Type B pancreatic cell (in vitro differentiated cells): ENCODE data around the gene HIF3A. TPM values are rescaled to one million over a fixed set of nuclear protein-coding genes. Genes with fewer than 3 reads are reported as not detected.

Source experiments
- DNase-seq: peaks from one replicate; pipeline ENCODE4 v3.0.0; 2021; ENCODE audit warnings: mixed read lengths; ENCODE audit not compliant: unreplicated experiment; ENCODE audit errors: extremely low spot score
- H3K27ac Mint-ChIP-seq: 2 replicates; pipeline ENCODE4 v1.8.0; 2021; ENCODE audit warnings: mild to moderate bottlenecking, mixed read lengths
- H3K27me3 Mint-ChIP-seq: 2 replicates; pipeline ENCODE4 v1.8.0; 2021; ENCODE audit warnings: mixed read lengths
- H3K36me3 Mint-ChIP-seq: 2 replicates; pipeline ENCODE4 v1.8.0; 2021; ENCODE audit warnings: mixed read lengths
- H3K4me1 Mint-ChIP-seq: one replicate; pipeline ENCODE4 v1.8.0; 2021; ENCODE audit warnings: mixed read lengths; ENCODE audit not compliant: unreplicated experiment
- H3K4me3 Mint-ChIP-seq: 2 replicates; pipeline ENCODE4 v1.8.0; 2021; ENCODE audit warnings: mild to moderate bottlenecking, mixed read lengths
- H3K9me3 Mint-ChIP-seq: 2 replicates; pipeline ENCODE4 v1.8.0; 2021; ENCODE audit warnings: mixed read lengths
- total RNA-seq: library from RNA; stranded (reverse); gene quantifications from 2 replicates; pipeline ENCODE4 v1.2.1, GENCODE V29; 2021; ENCODE audit warnings: low replicate concordance
- TF ChIP-seq, protein P1 (sequence below): fragments of 200-600 bp; sonication (generic); conservative IDR thresholded peaks from 2 replicates; pipeline ENCODE4 v1.5.0; 2021; ENCODE audit warnings: antibody characterized with exemption, mild to moderate bottlenecking

Gene HIF3A
- total RNA-seq, 1 donor from 2014 or later, result 62.4 TPM

DNA sequence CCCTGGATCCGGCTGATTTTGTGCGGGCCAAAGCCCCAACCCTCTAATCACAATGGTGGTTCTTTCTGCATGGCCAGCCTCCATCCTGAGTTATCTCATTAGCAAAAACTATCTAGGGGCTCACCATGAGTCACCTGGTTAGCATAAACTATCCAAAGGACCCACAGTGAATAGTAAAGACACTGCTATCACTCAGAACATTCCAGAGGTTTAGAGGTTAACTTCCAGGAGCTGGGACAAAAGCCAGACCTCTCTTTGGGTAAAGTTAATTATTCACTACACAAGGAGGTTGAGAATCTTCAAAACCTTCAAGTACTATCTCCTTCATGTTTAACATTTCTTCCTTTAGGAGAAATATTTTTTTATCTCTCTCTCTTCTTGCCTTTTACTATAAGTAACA is 31.2 kb downstream of the HIF3A start:
- Mint-ChIP-seq H3K27me3 (no peaks in the 10 kb centered on the region), H3K36me3 (peaks cover 52% of the 10 kb centered on the region), H3K9me3 (peaks cover 12% of the 10 kb centered on the region), H3K4me1 (no peaks in the 10 kb centered on the region), H3K27ac (no peak overlapping the region), H3K4me3 (no peak overlapping the region)
- DNase-seq, result no peak
- TF ChIP-seq, protein P1, sequence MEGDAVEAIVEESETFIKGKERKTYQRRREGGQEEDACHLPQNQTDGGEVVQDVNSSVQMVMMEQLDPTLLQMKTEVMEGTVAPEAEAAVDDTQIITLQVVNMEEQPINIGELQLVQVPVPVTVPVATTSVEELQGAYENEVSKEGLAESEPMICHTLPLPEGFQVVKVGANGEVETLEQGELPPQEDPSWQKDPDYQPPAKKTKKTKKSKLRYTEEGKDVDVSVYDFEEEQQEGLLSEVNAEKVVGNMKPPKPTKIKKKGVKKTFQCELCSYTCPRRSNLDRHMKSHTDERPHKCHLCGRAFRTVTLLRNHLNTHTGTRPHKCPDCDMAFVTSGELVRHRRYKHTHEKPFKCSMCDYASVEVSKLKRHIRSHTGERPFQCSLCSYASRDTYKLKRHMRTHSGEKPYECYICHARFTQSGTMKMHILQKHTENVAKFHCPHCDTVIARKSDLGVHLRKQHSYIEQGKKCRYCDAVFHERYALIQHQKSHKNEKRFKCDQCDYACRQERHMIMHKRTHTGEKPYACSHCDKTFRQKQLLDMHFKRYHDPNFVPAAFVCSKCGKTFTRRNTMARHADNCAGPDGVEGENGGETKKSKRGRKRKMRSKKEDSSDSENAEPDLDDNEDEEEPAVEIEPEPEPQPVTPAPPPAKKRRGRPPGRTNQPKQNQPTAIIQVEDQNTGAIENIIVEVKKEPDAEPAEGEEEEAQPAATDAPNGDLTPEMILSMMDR, result no peak

DNA sequence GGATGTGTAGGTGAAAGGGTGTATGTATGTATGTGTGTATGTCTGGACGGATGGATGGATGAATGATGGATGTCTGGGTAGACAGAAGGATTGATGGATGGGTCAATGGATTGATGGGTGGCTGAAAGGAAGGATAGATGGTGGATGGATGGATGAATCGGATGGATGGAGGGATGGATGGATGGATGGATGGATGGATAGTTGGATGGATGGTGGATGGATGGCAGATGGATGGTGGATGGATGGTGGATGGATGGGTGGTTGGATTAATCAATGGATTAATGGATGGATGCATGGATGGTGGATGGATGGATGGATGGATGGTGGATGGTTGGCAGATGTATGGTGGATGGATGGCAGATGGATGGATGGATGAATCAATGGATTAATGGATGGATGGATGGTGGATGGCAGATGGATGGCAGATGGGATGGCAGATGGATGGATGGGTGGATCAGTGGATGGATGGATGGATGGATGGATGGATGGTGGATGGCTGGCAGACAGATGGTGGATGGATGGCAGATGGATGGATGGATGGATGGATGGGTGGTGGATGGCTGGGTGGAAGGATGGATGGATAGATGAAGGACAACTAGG is 33.6 kb downstream of the HIF3A start:
- Mint-ChIP-seq H3K27ac (no peak overlapping the region), H3K27me3 (no peaks in the 10 kb centered on the region), H3K4me3 (no peak overlapping the region), H3K36me3 (peaks cover 39% of the 10 kb centered on the region), H3K4me1 (no peaks in the 10 kb centered on the region), H3K9me3 (peaks cover 11% of the 10 kb centered on the region)
- DNase-seq, result no peak
- TF ChIP-seq, protein P1, result no peak

DNA sequence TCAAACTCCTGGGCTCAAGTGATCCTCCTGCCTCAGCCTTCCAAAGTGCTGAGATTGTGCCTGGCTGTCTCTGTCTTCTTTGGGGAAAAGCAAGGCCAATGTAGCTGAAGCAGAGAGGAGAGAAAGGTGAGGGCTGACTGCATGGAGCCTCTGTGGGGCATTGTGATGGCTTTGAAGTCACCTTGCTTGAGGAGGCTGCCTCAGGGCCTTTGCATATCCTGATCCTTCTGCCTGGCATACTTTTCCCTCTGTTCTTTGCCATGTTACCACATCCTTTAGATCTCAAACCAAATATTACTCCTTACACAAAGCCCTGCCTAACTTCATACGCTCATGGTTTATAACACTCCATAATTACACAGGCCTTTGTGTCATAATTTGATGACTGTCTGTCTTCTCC is 40.6 kb downstream of the HIF3A start:
- peaks cover 9% of the 10 kb centered on the region for H3K4me1 Mint-ChIP-seq

DNA sequence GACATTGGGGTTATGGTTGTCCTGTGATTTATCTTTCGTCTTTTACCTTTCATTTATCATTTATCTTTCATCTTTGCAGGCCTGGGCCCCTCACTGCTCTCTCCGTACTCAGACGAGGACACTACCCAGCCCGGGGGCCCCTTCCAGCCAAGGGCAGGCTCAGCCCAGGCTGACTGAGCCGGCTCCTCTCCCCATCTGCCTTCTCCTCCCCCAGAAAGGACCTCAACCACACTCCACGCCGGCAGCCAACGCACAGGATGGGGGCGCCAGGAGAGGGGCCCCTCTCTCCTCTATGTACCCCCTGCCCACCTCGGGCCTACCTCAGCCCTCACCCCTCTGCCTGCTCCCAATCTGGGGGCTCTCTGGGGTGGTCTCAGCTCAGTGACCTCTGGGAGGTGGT is 42.6 kb downstream of the HIF3A start:
- no peak overlapping the region for H3K4me3 Mint-ChIP-seq
- H3K4me1 Mint-ChIP-seq, result peaks cover 9% of the 10 kb centered on the region
- no peaks in the 10 kb centered on the region for H3K27me3 Mint-ChIP-seq
- H3K36me3 Mint-ChIP-seq, result peaks cover 11% of the 10 kb centered on the region
- DNase-seq, result no peak
- H3K9me3 Mint-ChIP-seq, result no peaks in the 10 kb centered on the region
- H3K27ac Mint-ChIP-seq, result peak overlapping the region; percentile 70
- TF ChIP-seq, protein P1, result no peak

More for the DNA sequence above, 40.6 kb downstream of the HIF3A start:
- DNase-seq, result no peak
- Mint-ChIP-seq H3K9me3 (no peaks in the 10 kb centered on the region), H3K4me3 (no peak overlapping the region), H3K27me3 (no peaks in the 10 kb centered on the region), H3K27ac (no peak overlapping the region), H3K36me3 (peaks cover 11% of the 10 kb centered on the region)
- TF ChIP-seq, protein P1, result no peak

DNA sequence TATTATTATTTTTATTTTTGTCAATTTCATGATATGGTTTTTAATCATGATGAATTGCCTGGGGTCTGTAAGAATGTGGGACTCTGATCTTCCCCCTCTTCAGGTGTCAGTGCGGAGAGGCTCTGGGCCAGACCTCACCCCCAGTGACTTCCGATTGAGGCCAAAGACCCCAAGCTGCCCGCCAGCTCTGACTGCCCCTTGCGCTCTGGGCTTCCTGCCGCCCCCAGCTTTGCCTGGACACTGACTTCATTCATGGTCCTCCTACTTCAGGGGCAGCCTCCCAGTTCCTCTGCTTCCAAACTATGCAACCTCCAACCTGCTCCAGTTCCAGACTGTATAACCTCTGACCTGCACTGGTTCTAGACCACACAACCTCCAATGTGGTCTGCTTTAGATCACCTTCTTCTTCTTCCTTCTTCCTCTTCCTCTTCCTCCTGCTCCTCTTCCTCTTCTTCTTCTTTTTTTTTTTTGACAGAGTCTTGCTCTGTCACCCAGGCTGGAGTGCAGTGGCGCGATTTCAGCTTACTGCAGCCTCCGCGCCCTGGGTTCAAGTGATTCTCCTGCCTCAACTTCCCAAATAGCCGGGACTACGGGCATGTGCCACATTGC is 43.3 kb downstream of the HIF3A start:
- TF ChIP-seq, protein P1, result no peak
- no peaks in the 10 kb centered on the region for H3K9me3 Mint-ChIP-seq
- no peak overlapping the region for H3K27ac Mint-ChIP-seq
- DNase-seq, result no peak
- no peak overlapping the region for H3K4me3 Mint-ChIP-seq
- H3K4me1 Mint-ChIP-seq, result peaks cover 9% of the 10 kb centered on the region
- H3K27me3 Mint-ChIP-seq, result no peaks in the 10 kb centered on the region
- peaks cover 11% of the 10 kb centered on the region for H3K36me3 Mint-ChIP-seq
